ENCODE results near the gene PSMD13.

Gene PSMD13

DNA sequence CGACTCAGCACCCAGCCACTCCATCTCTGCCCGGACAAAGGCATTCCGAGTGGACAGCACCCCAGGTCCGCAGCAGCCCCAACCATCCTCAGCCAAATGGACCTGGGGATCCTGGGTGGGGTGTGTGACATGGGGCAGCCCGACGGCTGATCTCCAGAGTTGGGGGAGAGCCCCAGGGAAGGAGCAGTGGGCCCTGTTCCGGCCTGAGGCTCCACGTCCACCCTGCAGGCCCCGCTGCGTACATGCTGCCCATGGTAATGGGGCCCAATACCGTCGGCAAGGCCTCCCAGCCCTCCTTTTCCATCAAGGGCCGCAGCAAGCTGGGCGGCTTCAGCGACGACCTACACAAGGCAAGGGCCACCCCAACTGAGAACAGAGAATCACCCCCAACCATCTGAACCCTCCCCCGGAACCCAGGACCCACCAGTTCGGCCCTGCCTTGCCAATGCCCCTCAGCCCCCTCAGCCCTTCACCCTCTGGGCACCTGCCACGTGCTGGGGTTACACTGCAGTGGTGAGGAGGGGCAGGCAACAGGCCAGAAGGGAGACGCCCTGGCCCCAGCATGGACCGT, 38.5 kb upstream of the PSMD13 start:
- no peak for TF ChIP-seq ZFX (IDR thresholded peaks at IDR 0.05)
- TF ChIP-seq, protein P1, sequence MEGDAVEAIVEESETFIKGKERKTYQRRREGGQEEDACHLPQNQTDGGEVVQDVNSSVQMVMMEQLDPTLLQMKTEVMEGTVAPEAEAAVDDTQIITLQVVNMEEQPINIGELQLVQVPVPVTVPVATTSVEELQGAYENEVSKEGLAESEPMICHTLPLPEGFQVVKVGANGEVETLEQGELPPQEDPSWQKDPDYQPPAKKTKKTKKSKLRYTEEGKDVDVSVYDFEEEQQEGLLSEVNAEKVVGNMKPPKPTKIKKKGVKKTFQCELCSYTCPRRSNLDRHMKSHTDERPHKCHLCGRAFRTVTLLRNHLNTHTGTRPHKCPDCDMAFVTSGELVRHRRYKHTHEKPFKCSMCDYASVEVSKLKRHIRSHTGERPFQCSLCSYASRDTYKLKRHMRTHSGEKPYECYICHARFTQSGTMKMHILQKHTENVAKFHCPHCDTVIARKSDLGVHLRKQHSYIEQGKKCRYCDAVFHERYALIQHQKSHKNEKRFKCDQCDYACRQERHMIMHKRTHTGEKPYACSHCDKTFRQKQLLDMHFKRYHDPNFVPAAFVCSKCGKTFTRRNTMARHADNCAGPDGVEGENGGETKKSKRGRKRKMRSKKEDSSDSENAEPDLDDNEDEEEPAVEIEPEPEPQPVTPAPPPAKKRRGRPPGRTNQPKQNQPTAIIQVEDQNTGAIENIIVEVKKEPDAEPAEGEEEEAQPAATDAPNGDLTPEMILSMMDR (conservative IDR thresholded peaks at IDR 0.05), result no peak

DNA sequence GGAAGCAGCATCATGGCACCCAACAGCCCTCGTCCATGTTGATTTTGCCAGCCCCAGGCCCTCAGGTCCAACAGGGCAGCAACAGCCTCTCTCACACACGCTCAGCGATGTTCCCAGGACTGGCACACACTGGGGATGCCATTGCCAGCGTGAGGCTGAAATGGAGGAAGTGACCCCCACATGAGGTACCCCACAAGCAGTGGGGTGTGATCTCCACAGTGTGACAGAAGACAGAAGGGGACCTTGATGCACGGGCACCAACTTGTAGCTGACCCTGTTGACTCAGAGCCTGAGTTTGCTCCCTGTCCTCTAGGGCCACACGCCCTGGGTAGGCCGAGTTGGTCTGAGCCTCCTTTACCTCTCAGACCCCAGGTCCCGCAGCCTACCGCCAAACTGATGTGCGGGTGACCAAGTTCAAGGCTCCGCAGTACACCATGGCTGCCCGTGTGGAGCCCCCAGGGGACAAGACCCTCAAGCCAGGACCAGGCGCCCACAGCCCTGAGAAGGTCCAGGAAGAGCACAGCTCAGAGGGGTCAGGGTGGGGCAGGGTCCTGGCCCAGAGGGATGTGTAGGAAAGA, 37.7 kb upstream of the PSMD13 start:
- no peak overlapping the region for H3K27ac ChIP-seq
- TF ChIP-seq ZFX (IDR thresholded peaks at IDR 0.05), result no peak
- TF ChIP-seq, protein P1 (conservative IDR thresholded peaks at IDR 0.05), result no peak

More for the DNA sequence above, 38.5 kb upstream of the PSMD13 start:
- H3K27ac ChIP-seq, result no peak overlapping the region

GRCh38 chr11:199782-200181, 37.0 kb upstream of the PSMD13 start:
- TF ChIP-seq ZFX (IDR thresholded peaks at IDR 0.05), result no peak
- TF ChIP-seq, protein P1 (conservative IDR thresholded peaks at IDR 0.05), result no peak
- no peak overlapping the region for H3K27ac ChIP-seq

- H3K27ac ChIP-seq, result no peak overlapping the region
- TF ChIP-seq ZFX (IDR thresholded peaks at IDR 0.05), result no peak
- TF ChIP-seq, protein P1 (conservative IDR thresholded peaks at IDR 0.05), result no peak
Observed at GRCh38 chr11:200224-201003, 36.4 kb upstream of the PSMD13 start.

GRCh38 chr11:201966-202365, 34.8 kb upstream of the PSMD13 start:
- TF ChIP-seq ZFX (IDR thresholded peaks at IDR 0.05), result no peak
- TF ChIP-seq, protein P1 (conservative IDR thresholded peaks at IDR 0.05), result no peak
- H3K27ac ChIP-seq, result no peak overlapping the region

- TF ChIP-seq ZFX (IDR thresholded peaks at IDR 0.05), result no peak
- TF ChIP-seq, protein P1 (conservative IDR thresholded peaks at IDR 0.05), result no peak
- H3K27ac ChIP-seq, result no peak overlapping the region
Observed at GRCh38 chr11:202490-202889, 34.3 kb upstream of the PSMD13 start.

All from C4-2B (cell line).